Suprapubic skin (tissue), 4 donors: Measurements from ENCODE around the gene RBM14.

ENCODE experiments used
- CTCF ChIP-seq, 2 donors: fragments of 200-600 bp in 1 of 2; fragments of 450-650 bp in 1 of 2; sonication (generic) in 1 of 2; IDR thresholded peaks; one replicate each; pipeline ENCODE4 v1.5.1; 2016 to 2019; ENCODE audit warnings: antibody characterized with exemption in 2 of 2, mild to moderate bottlenecking in 1 of 2, moderate library complexity in 1 of 2
- EP300 ChIP-seq: sonication (generic); formaldehyde crosslinking; IDR thresholded peaks from one replicate; pipeline ENCODE4 v1.6.1; 2017; ENCODE audit warnings: antibody characterized with exemption
- POLR2A ChIP-seq, 2 donors: fragments of 450-650 bp; IDR thresholded peaks; one replicate each; pipeline ENCODE4 v1.6.1; 2017; ENCODE audit warnings: antibody characterized with exemption in 2 of 2, mild to moderate bottlenecking in 2 of 2, moderate library complexity in 2 of 2
- POLR2AphosphoS5 ChIP-seq, 3 donors: sonication (generic); formaldehyde crosslinking; IDR thresholded peaks; one replicate each; pipeline ENCODE4 v1.6.1; 2017; ENCODE audit warnings: antibody characterized with exemption in 3 of 3

- TF ChIP-seq POLR2A (IDR thresholded peaks at IDR 0.05) (no peak), EP300 (no peak), POLR2AphosphoS5 (IDR thresholded peaks at IDR 0.05) (no peak), CTCF (IDR thresholded peaks at IDR 0.05) (no peak)
Measured at GRCh38 chr11:66593303-66593635, 23.2 kb upstream of the RBM14 start.
